Type B pancreatic cell (in vitro differentiated cells): ENCODE measurements around the gene CASP4. TPM values are rescaled to one million over a fixed set of nuclear protein-coding genes. Genes with fewer than 3 reads are reported as not detected.

Experiments used
- DNase-seq: peaks from one replicate; pipeline ENCODE4 v3.0.0; 2021; ENCODE audit warnings: mixed read lengths; ENCODE audit not compliant: unreplicated experiment; ENCODE audit errors: extremely low spot score
- H3K27ac Mint-ChIP-seq: 2 replicates; pipeline ENCODE4 v1.8.0; 2021; ENCODE audit warnings: mild to moderate bottlenecking, mixed read lengths
- H3K27me3 Mint-ChIP-seq: 2 replicates; pipeline ENCODE4 v1.8.0; 2021; ENCODE audit warnings: mixed read lengths
- H3K36me3 Mint-ChIP-seq: 2 replicates; pipeline ENCODE4 v1.8.0; 2021; ENCODE audit warnings: mixed read lengths
- H3K4me1 Mint-ChIP-seq: one replicate; pipeline ENCODE4 v1.8.0; 2021; ENCODE audit warnings: mixed read lengths; ENCODE audit not compliant: unreplicated experiment
- H3K4me3 Mint-ChIP-seq: 2 replicates; pipeline ENCODE4 v1.8.0; 2021; ENCODE audit warnings: mild to moderate bottlenecking, mixed read lengths
- H3K9me3 Mint-ChIP-seq: 2 replicates; pipeline ENCODE4 v1.8.0; 2021; ENCODE audit warnings: mixed read lengths
- CTCF ChIP-seq: fragments of 200-600 bp; sonication (generic); conservative IDR thresholded peaks from 2 replicates; pipeline ENCODE4 v1.5.0; 2021; ENCODE audit warnings: antibody characterized with exemption, mild to moderate bottlenecking
- total RNA-seq: library from RNA; stranded (reverse); gene quantifications from 2 replicates; pipeline ENCODE4 v1.2.1, GENCODE V29; 2021; ENCODE audit warnings: low replicate concordance

The CASP4 gene
- total RNA-seq, 1 donor from 2014 or later: 18.4 TPM

GRCh38 chr11:104916442-104916841, 51.9 kb downstream of the CASP4 start:
- no peak for DNase-seq
- Mint-ChIP-seq H3K27ac (no peak overlapping the region), H3K4me3 (no peak overlapping the region), H3K27me3 (no peaks in the 10 kb centered on the region), H3K4me1 (peaks cover 5% of the 10 kb centered on the region), H3K9me3 (no peaks in the 10 kb centered on the region), H3K36me3 (no peaks in the 10 kb centered on the region)
- TF ChIP-seq CTCF: no peak

- Mint-ChIP-seq H3K4me1 (no peaks in the 10 kb centered on the region), H3K27me3 (no peaks in the 10 kb centered on the region), H3K27ac (no peak overlapping the region), H3K9me3 (peaks cover 4% of the 10 kb centered on the region), H3K36me3 (no peaks in the 10 kb centered on the region), H3K4me3 (no peak overlapping the region)
- no peak for TF ChIP-seq CTCF
- DNase-seq: no peak
These were observed 56.3 kb downstream of the CASP4 start for GRCh38 chr11:104912102-104912501.

- H3K27ac Mint-ChIP-seq: no peak overlapping the region
- TF ChIP-seq CTCF: no peak
- no peaks in the 10 kb centered on the region for H3K4me1 Mint-ChIP-seq
- no peaks in the 10 kb centered on the region for H3K27me3 Mint-ChIP-seq
- no peaks in the 10 kb centered on the region for H3K36me3 Mint-ChIP-seq
- no peak overlapping the region for H3K4me3 Mint-ChIP-seq
- DNase-seq: no peak
- H3K9me3 Mint-ChIP-seq: peaks cover 7% of the 10 kb centered on the region
These were observed 60.2 kb downstream of the CASP4 start for GRCh38 chr11:104908186-104908531.

GRCh38 chr11:104907521-104908185, 60.7 kb downstream of the CASP4 start:
- Mint-ChIP-seq H3K36me3 (no peaks in the 10 kb centered on the region), H3K4me3 (no peak overlapping the region), H3K4me1 (no peaks in the 10 kb centered on the region), H3K9me3 (peaks cover 7% of the 10 kb centered on the region), H3K27me3 (no peaks in the 10 kb centered on the region), H3K27ac (no peak overlapping the region)
- TF ChIP-seq CTCF: no peak
- no peak for DNase-seq

- no peak for DNase-seq
- H3K27ac Mint-ChIP-seq: no peak overlapping the region
- no peaks in the 10 kb centered on the region for H3K27me3 Mint-ChIP-seq
- peaks cover 7% of the 10 kb centered on the region for H3K9me3 Mint-ChIP-seq
- H3K4me1 Mint-ChIP-seq: no peaks in the 10 kb centered on the region
- TF ChIP-seq CTCF: no peak
- no peak overlapping the region for H3K4me3 Mint-ChIP-seq
- no peaks in the 10 kb centered on the region for H3K36me3 Mint-ChIP-seq
These were observed 63.1 kb downstream of the CASP4 start for GRCh38 chr11:104905271-104905670.

GRCh38 chr11:104899226-104899625, 69.1 kb downstream of the CASP4 start:
- Mint-ChIP-seq H3K27me3 (no peaks in the 10 kb centered on the region), H3K9me3 (no peaks in the 10 kb centered on the region), H3K4me3 (no peak overlapping the region), H3K36me3 (no peaks in the 10 kb centered on the region), H3K27ac (no peak overlapping the region), H3K4me1 (peaks cover 12% of the 10 kb centered on the region)
- no peak for TF ChIP-seq CTCF
- DNase-seq: no peak
